Skeletal muscle tissue (tissue), 4 donors: ENCODE results near the gene ABHD17A. TPM values are rescaled to one million over a fixed set of nuclear protein-coding genes. Genes with fewer than 3 reads are reported as not detected.

Experiments used
- H3K27ac ChIP-seq: one replicate; pipeline ENCODE4 v1.7.0; 2013; ENCODE audit warnings: mild to moderate bottlenecking, low read depth, low read length, inconsistent platforms
- H3K27me3 ChIP-seq, 3 donors: one replicate each; pipeline ENCODE4 v1.7.0; 2013; ENCODE audit warnings: low read length in 3 of 3; ENCODE audit not compliant: control insufficient read depth in 3 of 3, insufficient read depth in 3 of 3
- H3K36me3 ChIP-seq, 3 donors: one replicate each; pipeline ENCODE4 v1.7.0; 2013; ENCODE audit warnings: low read length in 3 of 3; ENCODE audit not compliant: control insufficient read depth in 3 of 3, insufficient read depth in 3 of 3
- H3K4me1 ChIP-seq, 3 donors: one replicate each; pipeline ENCODE4 v1.7.0; 2013; ENCODE audit warnings: low read length in 3 of 3, mild to moderate bottlenecking in 3 of 3; ENCODE audit not compliant: control insufficient read depth in 3 of 3, insufficient read depth in 3 of 3
- H3K4me3 ChIP-seq, 3 donors: one replicate each; pipeline ENCODE4 v1.7.0; 2013; ENCODE audit warnings: low read length in 3 of 3
- H3K9ac ChIP-seq, 3 donors: one replicate each; pipeline ENCODE4 v1.7.0; 2013; ENCODE audit warnings: low read length in 3 of 3, mild to moderate bottlenecking in 3 of 3, moderate library complexity in 2 of 3, low read depth in 1 of 3
- H3K9me3 ChIP-seq, 3 donors: one replicate each; pipeline ENCODE4 v1.7.0; 2013; ENCODE audit warnings: low read length in 3 of 3; ENCODE audit not compliant: control insufficient read depth in 3 of 3
- total RNA-seq: library from RNA; depleted of rRNA; stranded (reverse); fragments of >200 nt; gene quantifications from one replicate; pipeline ENCODE4 v1.2.3, GENCODE V29; 2014
- donor health status: Osteomylitis.

The ABHD17A gene
- total RNA-seq, 1 donor from 2014 or later = 52.7 TPM

GRCh38 chr19:1922803-1923202, 37.5 kb upstream of the ABHD17A start:
- Histone ChIP-seq H3K9ac (no peak overlapping the region), H3K27me3 (no peaks in the 10 kb centered on the region), H3K9me3 (no peaks in the 10 kb centered on the region), H3K36me3 (peaks cover 30 to 42% (median 32%) of the 10 kb centered on the region in 3 donors), H3K4me1 (no peaks in the 10 kb centered on the region), H3K27ac (no peak overlapping the region), H3K4me3 (no peak overlapping the region)

- H3K9ac ChIP-seq = no peak overlapping the region
- no peaks in the 10 kb centered on the region for H3K9me3 ChIP-seq
- H3K36me3 ChIP-seq = peaks cover 32 to 45% (median 34%) of the 10 kb centered on the region in 3 donors
- no peak overlapping the region for H3K4me3 ChIP-seq
- H3K27ac ChIP-seq = no peak overlapping the region
- no peaks in the 10 kb centered on the region for H3K4me1 ChIP-seq
- no peaks in the 10 kb centered on the region for H3K27me3 ChIP-seq
Observed at GRCh38 chr19:1921825-1922224, 36.5 kb upstream of the ABHD17A start.

GRCh38 chr19:1921326-1921725, 36.0 kb upstream of the ABHD17A start:
- Histone ChIP-seq H3K36me3 (peaks cover 32 to 45% (median 34%) of the 10 kb centered on the region in 3 donors), H3K27ac (no peak overlapping the region), H3K9ac (no peak overlapping the region), H3K4me3 (no peak overlapping the region), H3K9me3 (no peaks in the 10 kb centered on the region), H3K4me1 (no peaks in the 10 kb centered on the region), H3K27me3 (no peaks in the 10 kb centered on the region)

GRCh38 chr19:1920644-1921043, 35.3 kb upstream of the ABHD17A start:
- Histone ChIP-seq H3K9me3 (no peaks in the 10 kb centered on the region), H3K4me1 (no peaks in the 10 kb centered on the region), H3K27ac (no peak overlapping the region), H3K27me3 (no peaks in the 10 kb centered on the region), H3K4me3 (no peak overlapping the region), H3K36me3 (peaks cover 32 to 45% (median 34%) of the 10 kb centered on the region in 3 donors), H3K9ac (no peak overlapping the region)

- Histone ChIP-seq H3K9ac (no peak overlapping the region), H3K27ac (no peak overlapping the region), H3K4me1 (no peaks in the 10 kb centered on the region), H3K27me3 (no peaks in the 10 kb centered on the region), H3K4me3 (no peak overlapping the region), H3K9me3 (no peaks in the 10 kb centered on the region), H3K36me3 (peaks cover 26 to 40% (median 34%) of the 10 kb centered on the region in 3 donors)
Observed at GRCh38 chr19:1918975-1919374, 33.7 kb upstream of the ABHD17A start.

GRCh38 chr19:1917926-1918325, 32.6 kb upstream of the ABHD17A start:
- Histone ChIP-seq H3K4me3 (no peak overlapping the region), H3K36me3 (peaks cover 29 to 34% (median 30%) of the 10 kb centered on the region in 3 donors), H3K9ac (no peak overlapping the region), H3K9me3 (no peaks in the 10 kb centered on the region), H3K4me1 (no peaks in the 10 kb centered on the region), H3K27ac (no peak overlapping the region), H3K27me3 (no peaks in the 10 kb centered on the region)

GRCh38 chr19:1917146-1917545, 31.9 kb upstream of the ABHD17A start:
- no peaks in the 10 kb centered on the region for H3K27me3 ChIP-seq
- H3K9me3 ChIP-seq = no peaks in the 10 kb centered on the region
- H3K4me1 ChIP-seq = no peaks in the 10 kb centered on the region
- no peak overlapping the region for H3K9ac ChIP-seq
- no peak overlapping the region for H3K27ac ChIP-seq
- peaks cover 26 to 29% (median 27%) of the 10 kb centered on the region in 3 donors for H3K36me3 ChIP-seq
- H3K4me3 ChIP-seq = no peak overlapping the region

GRCh38 chr19:1914826-1915341, 29.6 kb upstream of the ABHD17A start:
- Histone ChIP-seq H3K4me3 (no peak overlapping the region), H3K36me3 (peaks cover 10 to 19% (median 15%) of the 10 kb centered on the region in 3 donors), H3K4me1 (peaks cover 0 to 3% (median 2%) of the 10 kb centered on the region in 3 donors), H3K27ac (no peak overlapping the region), H3K9ac (no peak overlapping the region), H3K27me3 (no peaks in the 10 kb centered on the region), H3K9me3 (no peaks in the 10 kb centered on the region)

- Histone ChIP-seq H3K36me3 (peaks cover 9 to 16% (median 15%) of the 10 kb centered on the region in 3 donors), H3K4me1 (peaks cover 0 to 12% (median 2%) of the 10 kb centered on the region in 3 donors), H3K27me3 (no peaks in the 10 kb centered on the region), H3K27ac (no peak overlapping the region), H3K9me3 (no peaks in the 10 kb centered on the region), H3K4me3 (no peak overlapping the region), H3K9ac (no peak overlapping the region)
Observed at GRCh38 chr19:1913781-1914577, 28.7 kb upstream of the ABHD17A start.

GRCh38 chr19:1912760-1913505, 27.6 kb upstream of the ABHD17A start:
- Histone ChIP-seq H3K36me3 (peaks cover 4 to 11% (median 8%) of the 10 kb centered on the region in 3 donors), H3K27ac (no peak overlapping the region), H3K27me3 (no peaks in the 10 kb centered on the region), H3K9ac (no peak overlapping the region), H3K9me3 (no peaks in the 10 kb centered on the region), H3K4me3 (no peak overlapping the region), H3K4me1 (peaks cover 2 to 17% (median 3%) of the 10 kb centered on the region in 3 donors)
